WTC11 (cell line): ENCODE data around the gene SLC46A3. TPM values are rescaled to one million over a fixed set of nuclear protein-coding genes. Genes with fewer than 3 reads are reported as not detected.

Experiments used
- ATAC-seq: fragments of 200-7000 bp; cut with Tn5 transposase; 2 replicates; pipeline ENCODE4 v1.10.0; 2021; ENCODE audit warnings: mild to moderate bottlenecking, moderate library complexity
- CTCF ChIA-PET: fragments of 300-600 bp; sonication (Branson Sonifier 250); formaldehyde crosslinking; loops from one replicate; lab custom pipeline; 2021; ENCODE audit warnings: antibody characterized with exemption; lab: Charles Lee
- POLR2A ChIA-PET: fragments of 350-600 bp; sonication (Branson Sonifier 250); formaldehyde crosslinking; loops from one replicate; lab custom pipeline; 2021; ENCODE audit warnings: antibody characterized with exemption; lab: Charles Lee
- DNase-seq: peaks from one replicate; pipeline ENCODE4 v3.0.0; 2021; ENCODE audit warnings: low spot score
- H3K27ac Mint-ChIP-seq: 2 replicates; pipeline ENCODE4 v1.8.0; 2021; ENCODE audit warnings: mixed read lengths
- H3K27me3 Mint-ChIP-seq: 2 replicates; pipeline ENCODE4 v1.8.0; 2021; ENCODE audit warnings: low read depth, mild to moderate bottlenecking, moderate library complexity, mixed read lengths
- H3K36me3 Mint-ChIP-seq: 2 replicates; pipeline ENCODE4 v1.8.0; 2021; ENCODE audit warnings: mixed read lengths
- H3K4me1 Mint-ChIP-seq: 2 replicates; pipeline ENCODE4 v1.8.0; 2022; ENCODE audit warnings: mixed read lengths
- H3K4me3 Mint-ChIP-seq: 2 replicates; pipeline ENCODE4 v1.8.0; 2021; ENCODE audit warnings: mild to moderate bottlenecking, moderate library complexity, mixed read lengths
- H3K9me3 Mint-ChIP-seq: 2 replicates; pipeline ENCODE4 v1.8.0; 2021; ENCODE audit warnings: mixed read lengths
- CBFB ChIP-seq: sonication (generic); formaldehyde crosslinking; IDR thresholded peaks from 2 replicates; pipeline ENCODE4 v1.8.1; 2022; ENCODE audit warnings: mild to moderate bottlenecking, low read depth, missing genetic modification reagents
- CREM ChIP-seq: sonication (generic); formaldehyde crosslinking; IDR thresholded peaks from 2 replicates; pipeline ENCODE4 v1.8.1; 2022; ENCODE audit warnings: mild to moderate bottlenecking, missing genetic modification reagents, moderate library complexity
- FOXK1 ChIP-seq: sonication (generic); formaldehyde crosslinking; IDR thresholded peaks from 2 replicates; pipeline ENCODE4 v1.8.0; 2022; ENCODE audit warnings: mild to moderate bottlenecking, moderate library complexity, missing genetic modification reagents
- FOXP1 ChIP-seq: sonication (generic); formaldehyde crosslinking; IDR thresholded peaks from 2 replicates; pipeline ENCODE4 v1.8.0; 2022; ENCODE audit warnings: missing genetic modification reagents, mild to moderate bottlenecking, moderate library complexity, borderline replicate concordance
- GTF2I ChIP-seq: fragments of 250-450 bp; sonication (Bioruptor Pico); conservative IDR thresholded peaks from 2 replicates; pipeline ENCODE4 v1.4.0; 2021; ENCODE audit warnings: mild to moderate bottlenecking
- IRF2 ChIP-seq: sonication (generic); formaldehyde crosslinking; IDR thresholded peaks from 2 replicates; pipeline ENCODE4 v1.8.0; 2022; ENCODE audit warnings: low read depth, missing genetic modification reagents, borderline replicate concordance
- JAZF1 ChIP-seq: fragments of 250-450 bp; sonication (Bioruptor Pico); IDR thresholded peaks from 2 replicates; pipeline ENCODE4 v1.9.0; 2021; ENCODE audit warnings: moderate library complexity, mild to moderate bottlenecking, inconsistent platforms
- NFYB ChIP-seq: sonication (generic); formaldehyde crosslinking; conservative IDR thresholded peaks from 2 replicates; pipeline ENCODE4 v1.8.0; 2022; ENCODE audit warnings: low read depth, missing genetic modification reagents
- NR3C1 ChIP-seq: sonication (generic); formaldehyde crosslinking; conservative IDR thresholded peaks from 2 replicates; pipeline ENCODE4 v1.8.1; 2023; ENCODE audit warnings: low read depth, mild to moderate bottlenecking, missing genetic modification reagents
- SP1 ChIP-seq: sonication (generic); formaldehyde crosslinking; conservative IDR thresholded peaks from 2 replicates; pipeline ENCODE4 v1.8.1; 2022; ENCODE audit warnings: missing genetic modification reagents
- ZBTB21 ChIP-seq: sonication (generic); formaldehyde crosslinking; IDR thresholded peaks from 2 replicates; pipeline ENCODE4 v1.8.1; 2023; ENCODE audit warnings: mild to moderate bottlenecking, missing genetic modification reagents, borderline replicate concordance
- ZNF138 ChIP-seq: sonication (generic); formaldehyde crosslinking; conservative IDR thresholded peaks from 2 replicates; pipeline ENCODE4 v1.8.1; 2022; ENCODE audit warnings: mild to moderate bottlenecking, moderate library complexity, missing genetic modification reagents
- ZNF317 ChIP-seq: sonication (generic); formaldehyde crosslinking; IDR thresholded peaks from 2 replicates; pipeline ENCODE4 v1.8.1; 2023; ENCODE audit warnings: low read depth, mild to moderate bottlenecking, moderate library complexity, missing genetic modification reagents, borderline replicate concordance
- total RNA-seq: library from RNA; stranded (reverse); gene quantifications from 3 replicates; pipeline ENCODE4 v1.2.3, GENCODE V29; 2021
- TF ChIP-seq, protein P1 (sequence below): sonication (generic); formaldehyde crosslinking; IDR thresholded peaks from 2 replicates; pipeline ENCODE4 v1.8.1; 2022; ENCODE audit warnings: mild to moderate bottlenecking, moderate library complexity, missing genetic modification reagents
- TF ChIP-seq, protein P2 (sequence below): fragments of 250-450 bp; sonication (Bioruptor Pico); IDR thresholded peaks from 2 replicates; pipeline ENCODE4 v1.9.0; 2021; ENCODE audit warnings: mild to moderate bottlenecking
- TF ChIP-seq, protein P3 (sequence below): sonication (generic); formaldehyde crosslinking; IDR thresholded peaks from 2 replicates; pipeline ENCODE4 v1.8.1; 2023; ENCODE audit warnings: mild to moderate bottlenecking, missing genetic modification reagents
- TF ChIP-seq, protein P4 (sequence below): sonication (generic); formaldehyde crosslinking; IDR thresholded peaks from 2 replicates; pipeline ENCODE4 v1.8.0; 2023; ENCODE audit warnings: missing genetic modification reagents
- TF ChIP-seq, protein P5 (sequence below): fragments of 250-450 bp; sonication (Bioruptor Pico); IDR thresholded peaks from 2 replicates; pipeline ENCODE4 v1.8.0; 2021; ENCODE audit warnings: mild to moderate bottlenecking
- TF ChIP-seq, protein P6 (sequence below): fragments of 250-450 bp; sonication (Bioruptor Pico); IDR thresholded peaks from 2 replicates; pipeline ENCODE4 v2.1.2; 2022; ENCODE audit warnings: mild to moderate bottlenecking, moderate library complexity

The SLC46A3 gene
- total RNA-seq, 1 experiment from 2014 or later = 0.79 TPM

DNA sequence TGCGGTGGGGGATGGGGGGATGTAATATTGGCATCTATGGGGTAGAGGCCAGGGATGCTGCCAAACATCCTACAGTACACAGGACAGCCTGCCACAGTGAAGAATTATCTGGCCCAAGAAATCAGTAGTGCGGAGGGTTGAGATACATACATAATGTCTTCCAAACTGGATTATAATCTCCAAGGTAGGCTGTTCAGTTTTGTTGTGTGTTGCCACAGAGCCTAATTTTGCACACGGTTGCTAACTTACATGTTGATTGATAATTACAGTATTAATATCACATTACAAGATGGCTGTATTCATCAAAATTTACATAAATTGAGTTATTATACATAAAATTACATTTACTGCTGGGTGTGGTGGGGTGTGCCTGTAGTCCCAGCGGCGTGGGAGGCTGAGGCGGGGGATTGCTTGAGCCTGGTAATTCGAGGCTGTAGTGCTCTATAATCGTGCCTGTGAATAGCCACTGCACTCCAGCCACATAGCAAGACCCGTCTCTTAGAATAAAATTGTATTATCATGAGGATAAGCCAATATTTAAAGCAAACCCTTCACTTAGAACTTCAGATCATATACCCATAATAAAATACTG lies 51.8 kb downstream of the SLC46A3 start:
- ChIA-PET POLR2A (no interaction called here), CTCF (no interaction called here)
- no peak for ATAC-seq
- DNase-seq = no peak
- H3K4me1 Mint-ChIP-seq = no peaks in the 10 kb centered on the region
- H3K27me3 Mint-ChIP-seq = no peaks in the 10 kb centered on the region
- no peak overlapping the region for H3K4me3 Mint-ChIP-seq
- H3K9me3 Mint-ChIP-seq = no peaks in the 10 kb centered on the region
- no peak overlapping the region for H3K27ac Mint-ChIP-seq
- peaks cover 86% of the 10 kb centered on the region for H3K36me3 Mint-ChIP-seq
- TF ChIP-seq, protein P1, sequence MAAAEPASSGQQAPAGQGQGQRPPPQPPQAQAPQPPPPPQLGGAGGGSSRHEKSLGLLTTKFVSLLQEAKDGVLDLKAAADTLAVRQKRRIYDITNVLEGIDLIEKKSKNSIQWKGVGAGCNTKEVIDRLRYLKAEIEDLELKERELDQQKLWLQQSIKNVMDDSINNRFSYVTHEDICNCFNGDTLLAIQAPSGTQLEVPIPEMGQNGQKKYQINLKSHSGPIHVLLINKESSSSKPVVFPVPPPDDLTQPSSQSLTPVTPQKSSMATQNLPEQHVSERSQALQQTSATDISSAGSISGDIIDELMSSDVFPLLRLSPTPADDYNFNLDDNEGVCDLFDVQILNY (CRISPR knock-in tag) = no peak
- TF ChIP-seq ZNF138 (CRISPR knock-in tag) (no peak), ZNF317 (CRISPR knock-in tag) (no peak), ZBTB21 (CRISPR knock-in tag) (no peak), NFYB (no peak), IRF2 (CRISPR knock-in tag) (no peak), FOXP1 (CRISPR knock-in tag) (no peak), CREM (CRISPR knock-in tag) (no peak), SP1 (no peak), FOXK1 (CRISPR knock-in tag) (no peak), CBFB (CRISPR knock-in tag) (no peak), GTF2I (CRISPR knock-in tag) (no peak)
- TF ChIP-seq, protein P2, sequence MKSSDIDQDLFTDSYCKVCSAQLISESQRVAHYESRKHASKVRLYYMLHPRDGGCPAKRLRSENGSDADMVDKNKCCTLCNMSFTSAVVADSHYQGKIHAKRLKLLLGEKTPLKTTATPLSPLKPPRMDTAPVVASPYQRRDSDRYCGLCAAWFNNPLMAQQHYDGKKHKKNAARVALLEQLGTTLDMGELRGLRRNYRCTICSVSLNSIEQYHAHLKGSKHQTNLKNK (CRISPR knock-in tag) = no peak
- TF ChIP-seq, protein P3, sequence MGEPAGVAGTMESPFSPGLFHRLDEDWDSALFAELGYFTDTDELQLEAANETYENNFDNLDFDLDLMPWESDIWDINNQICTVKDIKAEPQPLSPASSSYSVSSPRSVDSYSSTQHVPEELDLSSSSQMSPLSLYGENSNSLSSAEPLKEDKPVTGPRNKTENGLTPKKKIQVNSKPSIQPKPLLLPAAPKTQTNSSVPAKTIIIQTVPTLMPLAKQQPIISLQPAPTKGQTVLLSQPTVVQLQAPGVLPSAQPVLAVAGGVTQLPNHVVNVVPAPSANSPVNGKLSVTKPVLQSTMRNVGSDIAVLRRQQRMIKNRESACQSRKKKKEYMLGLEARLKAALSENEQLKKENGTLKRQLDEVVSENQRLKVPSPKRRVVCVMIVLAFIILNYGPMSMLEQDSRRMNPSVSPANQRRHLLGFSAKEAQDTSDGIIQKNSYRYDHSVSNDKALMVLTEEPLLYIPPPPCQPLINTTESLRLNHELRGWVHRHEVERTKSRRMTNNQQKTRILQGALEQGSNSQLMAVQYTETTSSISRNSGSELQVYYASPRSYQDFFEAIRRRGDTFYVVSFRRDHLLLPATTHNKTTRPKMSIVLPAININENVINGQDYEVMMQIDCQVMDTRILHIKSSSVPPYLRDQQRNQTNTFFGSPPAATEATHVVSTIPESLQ = no peak
- TF ChIP-seq, protein P4, sequence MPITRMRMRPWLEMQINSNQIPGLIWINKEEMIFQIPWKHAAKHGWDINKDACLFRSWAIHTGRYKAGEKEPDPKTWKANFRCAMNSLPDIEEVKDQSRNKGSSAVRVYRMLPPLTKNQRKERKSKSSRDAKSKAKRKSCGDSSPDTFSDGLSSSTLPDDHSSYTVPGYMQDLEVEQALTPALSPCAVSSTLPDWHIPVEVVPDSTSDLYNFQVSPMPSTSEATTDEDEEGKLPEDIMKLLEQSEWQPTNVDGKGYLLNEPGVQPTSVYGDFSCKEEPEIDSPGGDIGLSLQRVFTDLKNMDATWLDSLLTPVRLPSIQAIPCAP = no peak
- TF ChIP-seq, protein P5, sequence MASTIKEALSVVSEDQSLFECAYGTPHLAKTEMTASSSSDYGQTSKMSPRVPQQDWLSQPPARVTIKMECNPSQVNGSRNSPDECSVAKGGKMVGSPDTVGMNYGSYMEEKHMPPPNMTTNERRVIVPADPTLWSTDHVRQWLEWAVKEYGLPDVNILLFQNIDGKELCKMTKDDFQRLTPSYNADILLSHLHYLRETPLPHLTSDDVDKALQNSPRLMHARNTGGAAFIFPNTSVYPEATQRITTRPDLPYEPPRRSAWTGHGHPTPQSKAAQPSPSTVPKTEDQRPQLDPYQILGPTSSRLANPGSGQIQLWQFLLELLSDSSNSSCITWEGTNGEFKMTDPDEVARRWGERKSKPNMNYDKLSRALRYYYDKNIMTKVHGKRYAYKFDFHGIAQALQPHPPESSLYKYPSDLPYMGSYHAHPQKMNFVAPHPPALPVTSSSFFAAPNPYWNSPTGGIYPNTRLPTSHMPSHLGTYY = no peak
- TF ChIP-seq, protein P6, sequence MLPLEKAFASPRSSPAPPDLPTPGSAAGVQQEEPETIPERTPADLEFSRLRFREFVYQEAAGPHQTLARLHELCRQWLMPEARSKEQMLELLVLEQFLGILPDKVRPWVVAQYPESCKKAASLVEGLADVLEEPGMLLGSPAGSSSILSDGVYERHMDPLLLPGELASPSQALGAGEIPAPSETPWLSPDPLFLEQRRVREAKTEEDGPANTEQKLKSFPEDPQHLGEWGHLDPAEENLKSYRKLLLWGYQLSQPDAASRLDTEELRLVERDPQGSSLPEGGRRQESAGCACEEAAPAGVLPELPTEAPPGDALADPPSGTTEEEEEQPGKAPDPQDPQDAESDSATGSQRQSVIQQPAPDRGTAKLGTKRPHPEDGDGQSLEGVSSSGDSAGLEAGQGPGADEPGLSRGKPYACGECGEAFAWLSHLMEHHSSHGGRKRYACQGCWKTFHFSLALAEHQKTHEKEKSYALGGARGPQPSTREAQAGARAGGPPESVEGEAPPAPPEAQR (CRISPR knock-in tag) = no peak
- TF ChIP-seq, all 79 proteins: peak for 0

DNA sequence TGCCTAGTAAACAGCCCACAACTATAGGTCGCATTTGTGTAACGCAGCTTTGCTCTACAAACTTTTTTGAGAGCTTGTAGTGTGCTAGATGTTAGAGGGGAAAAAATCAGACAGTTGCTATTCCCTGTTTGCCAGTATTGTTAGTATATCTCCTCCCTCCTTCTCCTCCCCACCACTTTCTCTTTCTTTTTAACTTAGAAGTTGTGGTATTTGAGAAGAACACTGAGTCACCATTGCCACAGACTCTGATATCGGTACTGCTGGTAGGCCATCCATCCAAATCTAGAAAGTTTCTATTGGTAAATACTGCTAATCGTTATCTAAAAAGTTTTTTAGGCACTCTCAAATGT lies 59.2 kb downstream of the SLC46A3 start:
- ChIA-PET CTCF (interaction anchor here (1.0 to 4.2 kb wide), 6 partner anchors 20 to 336 kb away, joined by 3 to 23 read pairs (median 4); no protein-coding TSS in a partner anchor), POLR2A (interaction anchor here (0.6 kb wide), 1 partner anchor 27 kb away, joined by 3 read pairs; no protein-coding TSS in a partner anchor)
- Mint-ChIP-seq H3K27me3 (no peaks in the 10 kb centered on the region), H3K4me3 (peak overlapping the region; percentile 92), H3K36me3 (peaks cover 14% of the 10 kb centered on the region), H3K9me3 (no peaks in the 10 kb centered on the region), H3K27ac (peak overlapping the region; percentile 26; the same call in 1 of the 2 replicates), H3K4me1 (peaks cover 35% of the 10 kb centered on the region)
- TF ChIP-seq NR3C1 (CRISPR knock-in tag) = no peak
- no peak for TF ChIP-seq ZNF317 (CRISPR knock-in tag)
- no peak for TF ChIP-seq NFYB
- no peak for TF ChIP-seq JAZF1 (CRISPR knock-in tag)
- TF ChIP-seq, protein P3 = no peak
- no peak for TF ChIP-seq FOXK1 (CRISPR knock-in tag)
- ATAC-seq (no peak), DNase-seq (no peak)
